ENCODE measurements around the gene DLG4. TPM values are rescaled to one million over a fixed set of nuclear protein-coding genes. Genes with fewer than 3 reads are reported as not detected.

Gene DLG4
- total and polyA plus RNA-seq, 7 donors, result 1.6 to 27.4 (median 14.6) TPM

DNA sequence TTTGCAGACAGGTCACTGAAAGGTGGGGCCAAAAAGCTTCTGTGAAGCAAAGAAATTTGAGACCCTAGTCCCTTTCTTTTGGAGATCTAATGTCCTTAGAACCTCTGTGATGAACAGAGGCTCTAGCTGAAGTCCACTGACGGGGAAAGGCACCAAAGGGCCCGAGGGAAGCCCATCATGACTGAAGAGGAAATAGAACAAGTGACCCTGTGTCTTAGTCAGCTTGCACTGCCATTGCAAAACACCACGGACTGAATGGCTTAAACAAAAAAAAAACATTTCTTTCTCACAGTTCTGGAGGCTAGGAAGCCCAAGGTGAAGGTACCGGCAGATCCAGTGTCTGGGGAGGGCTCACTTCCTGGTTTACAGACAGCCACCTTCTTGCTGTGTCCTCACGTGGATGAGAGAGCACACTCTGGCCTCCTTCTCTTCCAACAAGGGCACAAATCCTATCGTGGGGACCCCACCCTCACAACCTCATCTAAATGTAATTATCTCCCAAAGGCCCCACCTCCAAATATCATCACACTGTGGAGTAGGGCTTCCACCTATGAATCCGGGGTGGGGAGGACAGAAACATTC, 80.7 kb downstream of the DLG4 start:
- no peaks in the 10 kb centered on the region for H3K9me3 ChIP-seq
- H3K4me3 ChIP-seq, result no peak overlapping the region
- H3K27ac ChIP-seq, result no peak overlapping the region
- TF ChIP-seq EP300 (IDR thresholded peaks at IDR 0.05) (no peak), CTCF (IDR thresholded peaks at IDR 0.05) (no peak), POLR2AphosphoS5 (IDR thresholded peaks at IDR 0.05) (no peak), POLR2A (IDR thresholded peaks at IDR 0.05) (no peak)
- DNase-seq, result no peak
- peaks cover 3 to 55% (median 29%) of the 10 kb centered on the region in 3 donors for H3K27me3 ChIP-seq
- H3K4me1 ChIP-seq, result no peaks in the 10 kb centered on the region
- WGBS, 2 donors, result 56 to 68% methylated on average over 7 of the region's 7 CpGs
- intact Hi-C loops (cut with DNase I), result no loop called here
- H3K36me3 ChIP-seq, result no peaks in the 10 kb centered on the region

- WGBS, 2 donors, result 28 to 41% methylated on average over 13 of the region's 13 CpGs
- Histone ChIP-seq H3K4me1 (no peaks in the 10 kb centered on the region), H3K27ac (no peak overlapping the region), H3K9me3 (no peaks in the 10 kb centered on the region), H3K36me3 (no peaks in the 10 kb centered on the region), H3K4me3 (no peak overlapping the region), H3K27me3 (peaks cover 3 to 64% (median 30%) of the 10 kb centered on the region in 3 donors)
- TF ChIP-seq POLR2AphosphoS5 (IDR thresholded peaks at IDR 0.05), result no peak
- no peak for TF ChIP-seq CTCF (IDR thresholded peaks at IDR 0.05)
- DNase-seq, result no peak
- intact Hi-C loops (cut with DNase I), result no loop called here
These were observed 82.3 kb downstream of the DLG4 start for GRCh38 chr17:7137171-7137943.

Small RNA genes within 50 kb of the gene (small RNA-seq; reads per million reads assigned to genes)
- gene AC120057.4 (0 reads per million in 3 donors), gene MIR324 (3.3 to 6.0 (median 3.9) reads per million in 3 donors), gene RF00019 (0 reads per million in 3 donors)

Other genes with a start within 250 kb of the DLG4 start
Only the 30 nearest of the 33 such genes appear.
- 100 to 1,000 TPM in 2 of 4 donors, 10 to 100 TPM in 2; 78.8 to 196 (median 109) TPM for gene RNASEK, start 207.2 kb downstream of the DLG4 start, total RNA-seq
- 100 to 1,000 TPM; 261 to 363 (median 302) TPM for gene RNASEK, start 207.2 kb downstream of the DLG4 start, polyA plus RNA-seq
- 1 to 10 TPM in 2 of 4 donors, under 1 TPM in 2; 0.71 to 2.8 (median 1.8) TPM for gene BCL6B, start 196.8 kb downstream of the DLG4 start, total RNA-seq
- 1 to 10 TPM in 2 of 3 donors, under 1 TPM in 1; 0.46 to 3.6 (median 3.3) TPM for gene BCL6B, start 196.8 kb downstream of the DLG4 start, polyA plus RNA-seq
- 1 to 10 TPM in 1 of 4 donors, under 1 TPM in 3; 0.36 to 1.1 (median 0.60) TPM for gene SLC16A13, start 183.8 kb downstream of the DLG4 start, total RNA-seq
- 1 to 10 TPM in 2 of 3 donors, under 1 TPM in 1; 0.60 to 7.3 (median 1.2) TPM for gene SLC16A13, start 183.8 kb downstream of the DLG4 start, polyA plus RNA-seq
- under 1 TPM in 3 of 4 donors, not detected in 1; 0.33 to 0.54 (median 0.36) TPM for gene SLC16A11, start 175.7 kb downstream of the DLG4 start, total RNA-seq
- 1 to 10 TPM in 1 of 3 donors, not detected in 2; 2.4 TPM for gene SLC16A11, start 175.7 kb downstream of the DLG4 start, polyA plus RNA-seq
- 10 to 100 TPM in 3 of 4 donors, 1 to 10 TPM in 1; 9.1 to 16.9 (median 14.1) TPM for gene CLEC10A, start 139.6 kb downstream of the DLG4 start, total RNA-seq
- 10 to 100 TPM in 2 of 3 donors, 1 to 10 TPM in 1; 9.6 to 17.6 (median 15.3) TPM for gene CLEC10A, start 139.6 kb downstream of the DLG4 start, polyA plus RNA-seq
- 1 to 10 TPM in 1 of 4 donors, not detected in 3; 2.4 TPM for gene ASGR2, start 105.0 kb downstream of the DLG4 start, total RNA-seq
- 1 to 10 TPM in 2 of 3 donors, not detected in 1; 1.0 to 1.6 TPM for gene ASGR2, start 105.0 kb downstream of the DLG4 start, polyA plus RNA-seq
- under 1 TPM in 2 of 4 donors, not detected in 2; 0.36 to 0.55 TPM for gene ASGR1, start 40.5 kb downstream of the DLG4 start, total RNA-seq
- gene ASGR1, start 40.5 kb downstream of the DLG4 start, polyA plus RNA-seq, result 1 to 10 TPM; 1.7 to 2.4 (median 2.3) TPM
- 100 to 1,000 TPM; 311 to 569 (median 338) TPM for gene ACADVL, start 102 bp upstream of the DLG4 start, total RNA-seq
- gene ACADVL, start 102 bp upstream of the DLG4 start, polyA plus RNA-seq, result 100 to 1,000 TPM; 211 to 587 (median 491) TPM
- 10 to 100 TPM; 36.4 to 56.2 (median 41.8) TPM for gene DVL2, start 14.7 kb upstream of the DLG4 start, total RNA-seq
- gene DVL2, start 14.7 kb upstream of the DLG4 start, polyA plus RNA-seq, result 10 to 100 TPM; 12.0 to 30.7 (median 13.2) TPM
- gene PHF23, start 19.6 kb upstream of the DLG4 start, total RNA-seq, result 10 to 100 TPM; 23.1 to 45.4 (median 35.4) TPM
- 10 to 100 TPM; 40.7 to 45.6 (median 45.1) TPM for gene PHF23, start 19.6 kb upstream of the DLG4 start, polyA plus RNA-seq
- gene GABARAP, start 22.6 kb upstream of the DLG4 start, total RNA-seq, result 100 to 1,000 TPM; 147 to 645 (median 552) TPM
- gene GABARAP, start 22.6 kb upstream of the DLG4 start, polyA plus RNA-seq, result 1,000 to 10,000 TPM in 2 of 3 donors, 100 to 1,000 TPM in 1; 572 to 1,215 (median 1,036) TPM
- gene CTDNEP1, start 31.9 kb upstream of the DLG4 start, total RNA-seq, result 10 to 100 TPM; 43.9 to 76.4 (median 53.0) TPM
- 100 to 1,000 TPM in 1 of 3 donors, 10 to 100 TPM in 2; 80.2 to 110 (median 82.9) TPM for gene CTDNEP1, start 31.9 kb upstream of the DLG4 start, polyA plus RNA-seq
- gene ELP5, start 32.4 kb upstream of the DLG4 start, total RNA-seq, result 10 to 100 TPM; 28.4 to 40.0 (median 34.2) TPM
- 10 to 100 TPM; 32.4 to 70.9 (median 42.9) TPM for gene ELP5, start 32.4 kb upstream of the DLG4 start, polyA plus RNA-seq
- gene CLDN7, start 42.6 kb upstream of the DLG4 start, total RNA-seq, result 1 to 10 TPM in 3 of 4 donors, not detected in 1; 1.1 to 2.6 (median 1.9) TPM
- 100 to 1,000 TPM; 181 to 963 (median 332) TPM for gene CLDN7, start 42.6 kb upstream of the DLG4 start, polyA plus RNA-seq
- 100 to 1,000 TPM in 2 of 4 donors, 10 to 100 TPM in 2; 72.9 to 127 (median 94.7) TPM for gene SLC2A4, start 61.9 kb upstream of the DLG4 start, total RNA-seq
- 1 to 10 TPM in 2 of 3 donors, under 1 TPM in 1; 0.60 to 7.9 (median 2.8) TPM for gene SLC2A4, start 61.9 kb upstream of the DLG4 start, polyA plus RNA-seq
- gene YBX2, start 74.8 kb upstream of the DLG4 start, total RNA-seq, result 1 to 10 TPM in 3 of 4 donors, under 1 TPM in 1; 0.28 to 2.5 (median 1.5) TPM
- 10 to 100 TPM in 2 of 3 donors, 1 to 10 TPM in 1; 4.8 to 37.6 (median 20.1) TPM for gene YBX2, start 74.8 kb upstream of the DLG4 start, polyA plus RNA-seq
- gene EIF5A, start 87.8 kb upstream of the DLG4 start, total RNA-seq, result 100 to 1,000 TPM; 104 to 156 (median 125) TPM
- 100 to 1,000 TPM; 315 to 603 (median 403) TPM for gene EIF5A, start 87.8 kb upstream of the DLG4 start, polyA plus RNA-seq
- 100 to 1,000 TPM in 1 of 4 donors, 10 to 100 TPM in 3; 82.3 to 114 (median 85.4) TPM for gene GPS2, start 95.5 kb upstream of the DLG4 start, total RNA-seq
- gene GPS2, start 95.5 kb upstream of the DLG4 start, polyA plus RNA-seq, result 100 to 1,000 TPM in 1 of 3 donors, 10 to 100 TPM in 2; 67.9 to 113 (median 77.2) TPM
- 10 to 100 TPM; 14.3 to 29.6 (median 17.6) TPM for gene NEURL4, start 109.5 kb upstream of the DLG4 start, total RNA-seq
- gene NEURL4, start 109.5 kb upstream of the DLG4 start, polyA plus RNA-seq, result 10 to 100 TPM in 1 of 3 donors, 1 to 10 TPM in 2; 6.0 to 31.6 (median 6.0) TPM
- gene ACAP1, start 116.7 kb upstream of the DLG4 start, total RNA-seq, result 1 to 10 TPM; 1.1 to 3.9 (median 2.9) TPM
- 10 to 100 TPM in 1 of 3 donors, 1 to 10 TPM in 2; 1.2 to 55.8 (median 1.4) TPM for gene ACAP1, start 116.7 kb upstream of the DLG4 start, polyA plus RNA-seq
- 1 to 10 TPM; 4.4 to 6.4 (median 5.5) TPM for gene KCTD11, start 132.3 kb upstream of the DLG4 start, total RNA-seq
- 10 to 100 TPM in 1 of 3 donors, 1 to 10 TPM in 2; 6.2 to 11.7 (median 9.0) TPM for gene KCTD11, start 132.3 kb upstream of the DLG4 start, polyA plus RNA-seq
- not detected for gene TMEM95, start 135.3 kb upstream of the DLG4 start, total RNA-seq
- gene TMEM95, start 135.3 kb upstream of the DLG4 start, polyA plus RNA-seq, result not detected
- 1 to 10 TPM; 2.1 to 5.4 (median 3.4) TPM for gene TNK1, start 161.3 kb upstream of the DLG4 start, total RNA-seq
- 10 to 100 TPM in 2 of 3 donors, 1 to 10 TPM in 1; 8.4 to 14.6 (median 10.4) TPM for gene TNK1, start 161.3 kb upstream of the DLG4 start, polyA plus RNA-seq
- 10 to 100 TPM; 10.4 to 18.3 (median 14.2) TPM for gene PLSCR3, start 174.7 kb upstream of the DLG4 start, total RNA-seq
- 10 to 100 TPM; 11.6 to 27.2 (median 18.0) TPM for gene PLSCR3, start 174.7 kb upstream of the DLG4 start, polyA plus RNA-seq
- gene TMEM256, start 184.3 kb upstream of the DLG4 start, total RNA-seq, result 100 to 1,000 TPM in 2 of 4 donors, 10 to 100 TPM in 2; 19.0 to 152 (median 99.7) TPM
- gene TMEM256, start 184.3 kb upstream of the DLG4 start, polyA plus RNA-seq, result 100 to 1,000 TPM; 150 to 357 (median 235) TPM
- 10 to 100 TPM in 2 of 4 donors, 1 to 10 TPM in 2; 6.8 to 18.8 (median 10.4) TPM for gene NLGN2, start 188.0 kb upstream of the DLG4 start, total RNA-seq
- 1 to 10 TPM in 1 of 3 donors, under 1 TPM in 2; 0.60 to 8.9 (median 0.69) TPM for gene NLGN2, start 188.0 kb upstream of the DLG4 start, polyA plus RNA-seq
- not detected for gene SPEM1, start 200.5 kb upstream of the DLG4 start, total RNA-seq
- not detected for gene SPEM1, start 200.5 kb upstream of the DLG4 start, polyA plus RNA-seq
- gene SPEM2, start 205.8 kb upstream of the DLG4 start, total RNA-seq, result not detected
- gene SPEM2, start 205.8 kb upstream of the DLG4 start, polyA plus RNA-seq, result not detected
- gene SPEM3, start 209.0 kb upstream of the DLG4 start, total RNA-seq, result not detected
- not detected for gene SPEM3, start 209.0 kb upstream of the DLG4 start, polyA plus RNA-seq
- 1 to 10 TPM; 1.2 to 2.5 (median 1.6) TPM for gene TMEM102, start 215.6 kb upstream of the DLG4 start, total RNA-seq
- 10 to 100 TPM in 1 of 3 donors, 1 to 10 TPM in 2; 6.6 to 14.5 (median 8.1) TPM for gene TMEM102, start 215.6 kb upstream of the DLG4 start, polyA plus RNA-seq